GM18517 (cell line): ENCODE measurements around the gene ACVRL1.
"Not testable (repeated sequence)": the region's sequence is repeated elsewhere in the genome, so short reads cannot be mapped to it uniquely, and the experiment has no call there.

Experiments used
- ATAC-seq: cut with Tn5 transposase; IDR thresholded peaks from one replicate; pipeline ENCODE4 v1.9.1; 2021; ENCODE audit warnings: mild to moderate bottlenecking, moderate library complexity; ENCODE audit not compliant: unreplicated experiment

The ACVRL1 gene

GRCh38 chr12:51873251-51873994, 33.9 kb upstream of the ACVRL1 start:
- ATAC-seq = no peak

DNA sequence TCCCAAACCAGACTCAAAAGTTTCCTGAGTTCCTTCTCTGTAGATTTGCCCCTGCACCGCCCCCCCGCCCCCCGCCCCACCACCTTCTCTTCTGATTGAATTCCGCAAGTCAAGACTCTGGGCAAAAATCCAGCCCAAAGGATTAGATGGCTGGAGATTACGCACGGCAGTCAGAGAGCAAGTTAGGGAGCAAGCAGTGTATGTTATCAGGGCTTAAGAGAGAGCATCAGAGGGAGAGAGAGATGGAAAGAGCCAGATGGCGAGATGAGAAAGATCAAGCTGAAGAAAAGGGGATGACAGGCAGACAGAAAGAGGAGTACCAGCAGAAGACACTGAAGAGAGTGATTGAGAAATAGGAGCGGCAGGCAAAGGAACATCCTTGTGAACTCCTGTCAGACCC, 33.3 kb upstream of the ACVRL1 start:
- no peak for ATAC-seq

DNA sequence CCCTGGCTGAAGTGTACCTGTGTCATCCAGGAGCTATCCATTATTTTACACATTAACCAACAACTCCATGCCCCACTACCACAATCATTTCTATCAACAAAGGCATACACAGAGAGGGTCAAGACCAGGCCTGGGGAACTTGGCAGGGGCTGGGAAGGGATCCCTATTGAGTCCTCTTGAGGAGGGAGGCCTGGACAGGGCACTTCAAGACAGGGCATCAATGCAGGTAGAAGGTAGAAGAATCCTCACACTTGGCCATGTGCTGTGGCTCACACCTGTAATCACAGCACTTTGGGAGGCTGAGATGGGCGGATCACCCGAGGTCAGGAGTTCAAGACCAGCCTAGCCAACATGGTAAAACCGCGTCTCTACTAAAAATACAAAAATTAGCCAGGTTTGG, 32.8 kb upstream of the ACVRL1 start:
- no peak for ATAC-seq

DNA sequence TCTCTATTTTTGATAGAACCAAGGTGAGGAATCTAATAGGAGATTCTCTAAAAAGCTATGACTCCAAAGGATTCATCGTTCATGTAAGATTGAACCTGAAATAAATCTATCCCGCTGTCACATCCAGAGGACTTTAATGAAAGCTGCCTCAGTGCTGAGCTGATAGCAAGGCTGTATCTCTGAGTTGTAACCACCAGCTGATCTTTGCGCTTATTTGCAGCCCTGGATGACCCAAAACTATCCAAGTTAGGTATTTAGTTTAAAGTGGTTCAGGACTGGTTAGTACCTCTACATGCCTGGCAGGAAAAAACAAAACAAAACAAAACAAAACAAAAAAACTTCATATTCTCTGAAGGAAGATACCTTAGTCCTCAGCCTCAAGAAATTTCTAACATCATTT, 28.2 kb upstream of the ACVRL1 start:
- no peak for ATAC-seq

DNA sequence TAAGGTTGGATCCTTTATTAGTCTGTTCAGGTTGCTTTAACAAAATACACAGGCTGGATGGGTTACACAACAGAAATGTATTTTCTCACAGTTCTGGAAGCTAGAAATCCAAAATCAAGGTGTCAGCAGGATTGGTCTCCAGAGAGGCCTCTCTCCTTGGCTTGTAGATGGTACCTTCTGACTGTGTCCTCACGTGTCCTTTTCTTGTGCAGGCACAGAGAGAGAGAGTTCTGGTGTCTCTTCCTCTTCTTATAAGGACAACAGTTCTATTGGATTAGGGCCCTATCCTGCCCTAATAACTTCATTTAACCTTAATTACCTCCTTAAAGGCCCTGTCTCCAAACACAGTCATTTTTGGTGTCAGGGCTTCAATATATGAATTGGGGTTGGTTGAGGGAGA, 24.0 kb upstream of the ACVRL1 start:
- ATAC-seq = no peak

DNA sequence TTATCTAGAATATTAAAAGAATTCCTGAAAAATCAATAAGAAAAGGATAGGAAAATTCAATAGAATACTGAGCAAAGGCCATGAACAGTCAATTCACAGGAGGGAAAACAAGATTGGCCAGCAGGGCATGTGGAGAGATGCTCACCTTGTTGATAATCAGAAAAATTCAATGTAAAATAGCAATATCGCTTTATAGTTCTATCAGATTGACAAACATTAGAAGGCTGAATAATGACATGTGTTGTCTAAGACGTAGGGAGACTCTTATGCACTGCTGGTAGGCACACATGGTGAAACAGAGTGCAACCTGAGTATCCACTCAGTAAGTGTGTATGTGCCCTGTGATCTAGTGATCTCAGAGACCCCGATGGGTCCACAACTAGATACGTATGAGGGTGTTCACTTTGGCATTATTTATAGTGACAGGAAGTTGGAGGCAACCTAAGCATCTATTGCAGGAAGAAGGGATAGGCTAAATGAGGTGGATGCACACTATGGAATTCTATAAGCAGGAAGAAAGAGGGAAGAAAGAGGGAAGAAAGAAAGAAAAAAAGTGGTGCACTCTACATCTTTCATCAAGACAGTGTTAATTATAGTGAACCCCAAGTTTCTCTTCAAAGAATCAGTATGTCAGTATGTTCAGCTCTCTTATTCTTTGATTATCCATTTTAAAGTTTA, 23.2 kb upstream of the ACVRL1 start:
- ATAC-seq = no peak

- ATAC-seq = no peak
Observed at GRCh38 chr12:51884676-51885229, 22.6 kb upstream of the ACVRL1 start.

DNA sequence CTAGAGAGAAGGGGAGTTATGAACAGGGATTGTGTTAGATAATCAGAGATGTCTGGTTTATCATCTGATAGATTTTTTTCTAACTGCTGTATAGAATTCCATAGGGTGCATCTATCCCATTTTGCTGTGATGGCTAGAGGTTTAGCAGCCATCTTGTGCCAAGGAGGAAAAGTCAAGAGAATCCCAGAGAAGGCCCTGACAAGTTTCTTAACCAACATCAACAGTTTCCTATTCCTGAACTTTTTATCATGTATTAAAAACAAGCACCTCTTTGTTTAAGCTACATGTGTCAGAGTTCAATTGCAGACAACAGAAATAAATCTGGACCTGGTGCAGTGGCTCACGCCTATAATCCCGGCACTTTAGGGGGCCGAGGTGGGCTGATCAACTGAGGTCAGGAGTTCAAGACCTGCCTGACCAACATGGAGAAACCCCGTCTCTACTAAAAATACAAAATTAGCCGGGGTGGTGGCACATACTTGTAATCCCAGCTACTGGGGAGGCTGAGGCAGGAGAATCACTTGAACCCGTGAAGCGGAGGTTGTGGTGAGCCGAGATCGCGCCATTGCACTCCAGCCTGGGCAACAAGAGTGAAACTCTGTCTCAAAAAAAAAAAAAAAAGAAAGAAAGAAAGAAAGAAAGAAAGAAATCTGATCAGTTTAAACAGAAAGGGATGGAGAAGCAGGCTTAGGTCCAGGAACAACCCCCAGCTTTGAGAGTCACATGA, 21.8 kb upstream of the ACVRL1 start:
- ATAC-seq = not testable (repeated sequence)

- no peak for ATAC-seq
Observed at GRCh38 chr12:51886021-51886710, 21.1 kb upstream of the ACVRL1 start.

- ATAC-seq = no peak
Observed at GRCh38 chr12:51887476-51888315, 19.6 kb upstream of the ACVRL1 start, which contains the start of gene ANKRD33. Gene ANKRD33 (plus strand): TSS chr12:51888103. CDS start chr12:51888187, 84 bp downstream.

DNA sequence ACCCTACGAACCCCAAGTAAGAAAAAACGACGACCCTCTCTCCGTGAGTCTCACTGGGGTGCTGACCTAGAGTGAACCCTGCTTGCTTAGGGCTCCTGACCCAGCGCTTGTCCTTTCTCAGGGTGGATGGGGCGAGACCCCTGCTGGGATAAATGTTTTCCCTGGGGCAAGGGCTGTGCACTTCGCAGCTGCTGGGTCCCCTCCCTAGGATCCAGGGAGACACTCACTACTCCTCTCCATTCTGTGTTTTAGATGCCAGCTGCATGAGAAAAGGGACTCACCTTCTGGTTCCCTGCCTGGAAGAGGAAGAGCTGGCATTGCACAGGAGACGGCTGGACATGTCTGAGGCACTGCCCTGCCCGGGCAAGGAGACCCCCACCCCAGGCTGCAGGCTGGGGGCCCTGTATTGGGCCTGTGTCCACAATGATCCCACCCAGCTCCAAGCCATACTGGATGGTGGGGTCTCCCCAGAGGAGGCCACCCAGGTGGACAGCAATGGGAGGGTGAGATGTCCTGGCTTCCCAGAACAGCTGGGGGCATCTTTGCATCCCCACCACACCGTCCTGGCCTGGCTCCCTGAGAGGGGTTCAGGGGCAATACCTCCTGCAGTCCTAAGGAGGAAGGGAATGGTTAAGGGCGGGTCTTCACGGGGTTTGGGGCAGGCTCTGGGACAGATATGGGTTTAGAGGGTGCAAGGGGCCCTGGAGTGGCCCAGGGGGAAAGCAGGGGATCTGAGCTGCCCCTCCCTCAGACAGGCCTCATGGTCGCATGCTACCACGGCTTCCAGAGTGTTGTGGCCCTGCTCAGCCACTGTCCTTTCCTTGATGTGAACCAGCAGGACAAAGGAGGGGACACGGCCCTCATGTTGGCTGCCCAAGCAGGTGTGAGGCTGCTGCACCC, 18.7 kb upstream of the ACVRL1 start:
- ATAC-seq = no peak

GRCh38 chr12:51889216-51890132, 17.8 kb upstream of the ACVRL1 start:
- ATAC-seq = no peak

- ATAC-seq = no peak
Observed at GRCh38 chr12:51890133-51890464, 17.2 kb upstream of the ACVRL1 start.

DNA sequence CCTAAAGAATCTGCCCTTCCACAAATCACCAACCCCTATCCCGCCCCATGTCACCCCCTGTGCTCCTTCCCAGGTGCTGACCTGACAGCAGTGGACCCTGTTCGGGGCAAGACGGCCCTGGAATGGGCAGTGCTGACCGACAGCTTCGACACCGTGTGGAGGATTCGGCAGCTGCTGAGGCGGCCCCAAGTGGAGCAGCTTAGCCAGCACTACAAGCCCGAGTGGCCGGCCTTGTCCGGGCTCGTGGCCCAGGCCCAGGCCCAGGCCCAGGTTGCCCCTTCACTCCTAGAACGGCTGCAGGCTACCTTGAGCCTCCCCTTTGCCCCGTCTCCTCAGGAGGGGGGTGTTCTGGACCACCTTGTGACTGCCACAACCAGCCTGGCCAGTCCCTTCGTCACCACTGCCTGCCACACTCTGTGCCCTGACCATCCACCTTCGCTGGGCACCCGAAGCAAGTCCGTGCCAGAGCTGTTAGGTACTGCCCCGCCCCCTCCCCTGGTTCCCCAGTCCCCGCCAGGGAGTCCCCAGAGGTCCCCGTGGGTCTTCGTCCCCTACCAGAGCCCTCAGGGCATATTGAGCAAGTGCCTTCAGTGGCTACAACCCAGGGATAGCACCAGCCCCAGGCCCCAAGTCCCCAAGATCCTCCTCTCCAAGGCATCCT, 16.7 kb upstream of the ACVRL1 start:
- no peak for ATAC-seq

- no peak for ATAC-seq
Observed at GRCh38 chr12:51891843-51892242, 15.5 kb upstream of the ACVRL1 start.

- no peak for ATAC-seq
Observed at GRCh38 chr12:51893786-51894185, 13.5 kb upstream of the ACVRL1 start.

DNA sequence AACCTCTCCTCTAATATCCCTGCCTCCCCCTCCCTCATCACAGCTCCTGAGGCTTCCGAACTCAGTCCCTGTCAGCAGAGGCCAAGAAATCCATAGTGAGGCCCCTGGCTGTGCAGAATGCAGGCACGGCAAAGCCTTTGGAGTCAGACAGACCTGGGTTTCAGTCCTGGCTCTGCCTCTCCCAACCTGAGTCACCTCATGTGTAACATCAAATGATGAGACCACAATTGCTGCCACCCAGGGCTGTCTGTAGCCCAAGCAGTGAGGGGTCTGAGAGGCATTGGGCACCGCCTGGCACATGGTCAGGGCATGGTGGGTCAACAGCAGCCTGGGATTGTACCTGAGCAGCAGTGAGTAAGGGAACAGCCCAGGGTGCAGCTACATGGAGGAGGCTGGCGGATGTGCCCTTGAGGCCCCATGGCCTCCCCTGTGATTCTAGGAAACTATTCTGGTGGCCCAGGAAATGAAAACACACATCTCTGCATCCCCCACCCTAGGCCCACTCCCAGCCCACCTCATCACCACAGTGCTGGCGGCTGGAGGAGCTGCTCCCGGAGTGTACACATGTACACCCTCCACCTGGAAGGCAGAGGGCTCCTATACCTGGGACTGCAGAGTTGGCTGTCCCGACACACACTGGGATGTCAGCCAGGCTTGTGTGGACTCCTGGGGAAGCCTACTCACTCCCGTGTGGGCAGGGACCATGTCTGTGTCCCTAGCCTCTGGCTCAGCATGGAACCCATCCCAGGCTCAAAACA, 11.7 kb upstream of the ACVRL1 start:
- no peak for ATAC-seq
